Endothelial cell of umbilical vein (primary cell): ENCODE data around the gene TSSC4. TPM values are rescaled to one million over a fixed set of nuclear protein-coding genes. Genes with fewer than 3 reads are reported as not detected.

Experiments
- BruUV-seq: library from RNA; stranded (reverse); fragments of 400-500 nt; replicated peaks from 2 replicates; lab custom pipeline; 2021; lab: Mats Ljungman, UMichigan
- CTCF ChIA-PET: fragments of 300-600, 350-600 bp; sonication (Branson Sonifier 250); formaldehyde crosslinking; loops from one replicate; lab custom pipeline; 2021; ENCODE audit warnings: antibody characterized with exemption, inconsistent platforms; lab: Charles Lee
- POLR2A ChIA-PET: fragments of 300-600, 350-600 bp; sonication (Branson Sonifier 250); formaldehyde crosslinking; loops from one replicate; lab custom pipeline; 2021; ENCODE audit warnings: antibody characterized with exemption, inconsistent platforms; lab: Charles Lee
- DNase-seq: peaks from one replicate; pipeline ENCODE4 v3.0.0-alpha.2; 2011; ENCODE audit warnings: low read depth, low spot score
- FAIRE-seq: peaks from 2 replicates; lab custom pipeline; 2011; peaks lifted over from hg19 to GRCh38; lab: Jason Lieb, UNC
- H2AFZ ChIP-seq: 2 replicates; pipeline ENCODE4 v1.6.0; 2012; ENCODE audit warnings: low read depth, low read length, control low read depth, inconsistent platforms
- H3K27ac ChIP-seq: 2 replicates; pipeline ENCODE4 v1.5.1; 2011; ENCODE audit warnings: low read depth, mild to moderate bottlenecking, control low read depth, low read length, moderate library complexity; ENCODE audit not compliant: insufficient read depth
- H3K27me3 ChIP-seq, 2 experiments: 2 replicates each; pipeline versions ENCODE4 v1.6.0 to v1.6.1; 2011; ENCODE audit warnings: low read length in 2 of 2, mixed read lengths in 1 of 2; ENCODE audit not compliant: control insufficient read depth in 2 of 2, insufficient read depth in 2 of 2
- H3K36me3 ChIP-seq, 2 experiments: 2 replicates in 1 of 2; 3 replicates in 1 of 2; pipeline ENCODE4 v1.5.1; 2011; ENCODE audit warnings: low read length in 2 of 2, mild to moderate bottlenecking in 1 of 2, moderate library complexity in 1 of 2; ENCODE audit not compliant: control insufficient read depth in 2 of 2, insufficient read depth in 2 of 2; ENCODE audit errors: extremely low read depth in 1 of 2
- H3K4me1 ChIP-seq: 3 replicates; pipeline ENCODE4 v1.5.1; 2011; ENCODE audit warnings: mild to moderate bottlenecking, low read length; ENCODE audit not compliant: control insufficient read depth, insufficient read depth; ENCODE audit errors: extremely low read depth
- H3K4me2 ChIP-seq: 2 replicates; pipeline ENCODE4 v1.6.1; 2011; ENCODE audit warnings: low read length, control low read depth, mixed read lengths; ENCODE audit not compliant: insufficient read depth
- H3K4me3 ChIP-seq, 3 experiments: fragments of 200-600 bp in 1 of 3; sonication (generic), shearing (Covaris generic) in 1 of 3; replicated peaks in 1 of 3; 2 replicates each; pipeline ENCODE4 v1.5.1; 2011 to 2016; ENCODE audit warnings: control low read depth in 3 of 3, low read length in 3 of 3, mild to moderate bottlenecking in 2 of 3, inconsistent platforms in 1 of 3, low read depth in 1 of 3, moderate library complexity in 1 of 3; ENCODE audit not compliant: insufficient read depth in 1 of 3
- H3K79me2 ChIP-seq: 2 replicates; pipeline ENCODE4 v1.6.0; 2012; ENCODE audit warnings: low read length, inconsistent platforms; ENCODE audit not compliant: control insufficient read depth, insufficient read depth
- H3K9ac ChIP-seq: replicated peaks from 2 replicates; pipeline ENCODE3; 2011; ENCODE audit warnings: low read length, control low read depth; ENCODE audit not compliant: insufficient read depth; ENCODE audit errors: extremely low read depth
- H3K9me1 ChIP-seq: replicated peaks from 3 replicates; pipeline ENCODE4 v1.6.0; 2011; ENCODE audit warnings: mild to moderate bottlenecking, low read length; ENCODE audit not compliant: control insufficient read depth, insufficient read depth; ENCODE audit errors: extremely low read depth
- H3K9me3 ChIP-seq: replicated peaks from 2 replicates; pipeline ENCODE4 v1.5.1; 2012; ENCODE audit warnings: low read length, inconsistent platforms; ENCODE audit not compliant: control insufficient read depth, insufficient read depth
- H4K20me1 ChIP-seq: replicated peaks from 2 replicates; pipeline ENCODE3; 2011; ENCODE audit warnings: mild to moderate bottlenecking, low read length; ENCODE audit not compliant: control insufficient read depth, insufficient read depth; ENCODE audit errors: extremely low read depth
- CTCF ChIP-seq, 2 donors: IDR thresholded peaks; 1 replicate in 1 of 2; 2 replicates in 1 of 2; pipeline ENCODE4 v1.5.1; 2011; ENCODE audit warnings: low read length in 2 of 2, mild to moderate bottlenecking in 2 of 2, moderate library complexity in 2 of 2, control low read depth in 1 of 2, inconsistent platforms in 1 of 2, low read depth in 1 of 2; ENCODE audit not compliant: insufficient read depth in 1 of 2; ENCODE audit errors: extremely low read depth in 1 of 2
- EZH2 ChIP-seq: IDR thresholded peaks from 2 replicates; pipeline ENCODE4 v1.6.1; 2012; ENCODE audit warnings: borderline replicate concordance, low read depth, mild to moderate bottlenecking, moderate library complexity, low read length, inconsistent platforms; ENCODE audit not compliant: severe bottlenecking
- FOS ChIP-seq: IDR thresholded peaks from 2 replicates; pipeline ENCODE4 v1.6.1; 2011; ENCODE audit warnings: mild to moderate bottlenecking, low read length, moderate library complexity, borderline replicate concordance; ENCODE audit not compliant: insufficient read depth
- JUN ChIP-seq: IDR thresholded peaks from 2 replicates; pipeline ENCODE4 v1.6.1; 2011; ENCODE audit warnings: borderline replicate concordance, low read depth; ENCODE audit not compliant: insufficient read length, insufficient read depth
- MAX ChIP-seq: IDR thresholded peaks from 2 replicates; pipeline ENCODE4 v1.6.1; 2011; ENCODE audit not compliant: insufficient read depth, insufficient read length
- MYC ChIP-seq: IDR thresholded peaks from one replicate; pipeline ENCODE4 v1.6.1; 2011; ENCODE audit warnings: mild to moderate bottlenecking, low read depth, low read length
- POLR2A ChIP-seq: IDR thresholded peaks from 2 replicates; pipeline ENCODE4 v1.6.1; 2012; ENCODE audit warnings: low read depth, mild to moderate bottlenecking, control low read depth, low read length
- POLR2AphosphoS5 ChIP-seq: IDR thresholded peaks from 2 replicates; pipeline ENCODE4 v1.6.1; 2012; ENCODE audit warnings: low read depth, mild to moderate bottlenecking, control low read depth, low read length, moderate library complexity; ENCODE audit not compliant: insufficient read depth
- dilution Hi-C: fragments of 300-500 bp; cut with MboI; formaldehyde crosslinking; loops from one replicate; pipeline ENCODE4 v1.15.0; 2019; ENCODE audit warnings: low sequenced_read_pairs; ENCODE audit not compliant: extremely low pct_ligation_motif_present
- intact Hi-C: fragments of 100-400 bp; cut with micrococcal nuclease; formaldehyde crosslinking; loops from one replicate; pipeline ENCODE4 v1.10.0; 2022
- polyA plus RNA-seq, 4 experiments: library from polyadenylated mRNA; depleted of rRNA in 3 of 4; stranded (reverse) in 3 of 4; unstranded in 1 of 4; fragments of >200 nt; gene quantifications; 2 replicates each; pipeline versions ENCODE4 v1.2.1 to v1.2.3, GENCODE V29; 2011 to 2012; ENCODE audit warnings: missing spikeins in 1 of 4
- total RNA-seq: library from RNA; stranded (reverse); gene quantifications from 2 replicates; pipeline ENCODE4 v1.2.3, GENCODE V29; 2021

The TSSC4 gene
- total and polyA plus RNA-seq, 2 donors (not counting 3 experiments of a cell fraction or from before 2014, with no cell fraction given): 42.7 to 59.6 TPM

DNA sequence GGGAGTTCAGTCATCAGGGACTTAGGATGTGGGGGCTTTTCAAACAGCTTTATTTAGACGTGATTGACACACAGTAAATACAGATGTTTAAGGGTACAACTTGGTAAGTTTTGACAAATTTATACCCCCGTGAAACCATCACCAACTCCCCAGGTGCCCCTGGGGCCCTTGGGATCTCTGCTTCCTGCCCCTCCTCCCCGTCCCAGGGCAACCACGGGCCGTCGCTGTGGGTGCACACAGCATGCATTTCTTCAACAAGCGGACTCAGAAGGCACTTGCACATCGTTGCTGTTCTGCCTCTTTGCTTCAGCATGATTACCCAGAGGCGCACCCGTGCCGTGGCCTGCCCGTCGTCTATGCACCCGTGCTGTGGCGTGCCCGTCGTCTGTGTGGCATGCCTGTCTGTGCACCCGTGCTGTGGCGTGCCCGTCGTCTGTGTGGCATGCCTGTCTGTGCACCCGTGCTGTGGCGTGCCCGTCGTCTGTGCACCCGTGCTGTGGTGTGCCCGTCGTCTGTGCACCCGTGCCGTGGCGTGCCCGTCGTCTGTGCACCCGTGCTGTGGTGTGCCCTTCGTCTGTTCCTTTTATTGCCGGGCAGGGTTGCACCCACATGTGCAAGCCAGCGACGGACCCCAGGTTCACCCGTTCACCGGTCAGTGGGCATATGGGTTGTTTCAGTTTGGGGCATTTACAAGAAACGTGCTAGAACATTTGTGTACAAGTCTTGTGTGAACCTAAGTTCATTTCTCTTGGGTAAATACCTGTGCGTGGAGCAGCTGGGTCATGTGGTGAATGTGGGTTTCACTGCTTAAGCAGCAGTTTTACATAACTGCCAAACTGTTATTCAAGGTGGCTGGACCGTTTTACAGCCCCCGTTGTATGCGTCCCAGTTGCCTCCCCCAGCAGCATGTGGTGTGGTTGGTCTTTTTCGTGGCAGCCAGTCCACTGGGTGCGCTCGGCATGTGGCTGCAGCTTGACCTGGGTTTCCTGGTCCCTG lies 15.1 kb upstream of the TSSC4 start:
- no peaks in the 10 kb centered on the region for H3K27me3 ChIP-seq
- BruUV-seq: no TSS peak
- no peak for FAIRE-seq
- no peaks in the 10 kb centered on the region for H3K9me3 ChIP-seq
- POLR2A ChIA-PET: no interaction called here
- H4K20me1 ChIP-seq: peaks cover 2% of the 10 kb centered on the region
- dilution Hi-C loops (no loop called here), intact Hi-C loops (no loop called here)
- no peak overlapping the region for H3K27ac ChIP-seq
- peaks cover 43% of the 10 kb centered on the region for H3K4me1 ChIP-seq
- no peak for DNase-seq
- TF ChIP-seq FOS (no peak), MAX (no peak), CTCF (IDR thresholded peaks at IDR 0.05; ENCODE audit: extremely low read depth in 1 of 2, insufficient read depth in 1 of 2, low read depth in 1 of 2, low read length in 2 of 2) (no peak), MYC (no peak), POLR2A (no peak), EZH2 (no peak), POLR2AphosphoS5 (no peak), JUN (no peak)
- H3K9me1 ChIP-seq: no peaks in the 10 kb centered on the region
- CTCF ChIA-PET: interaction anchor here (1.0 to 2.4 kb wide), 2 partner anchors 8 to 80 kb away, joined by 4 to 13 read pairs; partner anchors contain the start of gene CD81
- no peak overlapping the region for H2AFZ ChIP-seq
- no peak overlapping the region for H3K9ac ChIP-seq
- H3K4me2 ChIP-seq: no peak overlapping the region
- H3K36me3 ChIP-seq: peaks cover 2 to 7% of the 10 kb centered on the region in 2 experiments
- H3K4me3 ChIP-seq: no peak overlapping the region
- peaks cover 96% of the 10 kb centered on the region for H3K79me2 ChIP-seq
